ENCODE data around the gene OR56B1. TPM values are rescaled to one million over a fixed set of nuclear protein-coding genes. Genes with fewer than 3 reads are reported as not detected.

OR56B1 gene
- total RNA-seq, 1 experiment from 2014 or later = not detected

- DNase-seq (ENCODE audit: low spot score) = no peak
- in situ Hi-C loops (cut with HindIII; ENCODE audit: low sequenced_read_pairs) = no loop called here
These were observed 16.3 kb upstream of the OR56B1 start for GRCh38 chr11:5719703-5720495.

GRCh38 chr11:5722622-5723021, 13.6 kb upstream of the OR56B1 start:
- DNase-seq (ENCODE audit: low spot score) = no peak
- in situ Hi-C loops (cut with HindIII; ENCODE audit: low sequenced_read_pairs) = no loop called here

GRCh38 chr11:5726351-5726750, 9.9 kb upstream of the OR56B1 start:
- no peak for DNase-seq (ENCODE audit: low spot score)
- in situ Hi-C loops (cut with HindIII; ENCODE audit: low sequenced_read_pairs) = no loop called here

GRCh38 chr11:5727691-5728090, 8.6 kb upstream of the OR56B1 start:
- no peak for DNase-seq (ENCODE audit: low spot score)
- in situ Hi-C loops (cut with HindIII; ENCODE audit: low sequenced_read_pairs) = no loop called here

- DNase-seq (ENCODE audit: low spot score) = no peak
- in situ Hi-C loops (cut with HindIII; ENCODE audit: low sequenced_read_pairs) = no loop called here
These were observed 843 bp downstream of the OR56B1 start for GRCh38 chr11:5737091-5737490.

GRCh38 chr11:5737670-5738392, 1.6 kb downstream of the OR56B1 start:
- no peak for DNase-seq (ENCODE audit: low spot score)
- in situ Hi-C loops (cut with HindIII; ENCODE audit: low sequenced_read_pairs) = no loop called here

- in situ Hi-C loops (cut with HindIII; ENCODE audit: low sequenced_read_pairs) = no loop called here
- no peak for DNase-seq (ENCODE audit: low spot score)
These were observed 2.2 kb downstream of the OR56B1 start for GRCh38 chr11:5738431-5738830.

- DNase-seq (ENCODE audit: low spot score) = no peak
- in situ Hi-C loops (cut with HindIII; ENCODE audit: low sequenced_read_pairs) = no loop called here
These were observed 10.4 kb downstream of the OR56B1 start for GRCh38 chr11:5746614-5747013.

GRCh38 chr11:5749836-5750235, 13.6 kb downstream of the OR56B1 start:
- in situ Hi-C loops (cut with HindIII; ENCODE audit: low sequenced_read_pairs) = no loop called here
- no peak for DNase-seq (ENCODE audit: low spot score)

- in situ Hi-C loops (cut with HindIII; ENCODE audit: low sequenced_read_pairs) = no loop called here
- no peak for DNase-seq (ENCODE audit: low spot score)
These were observed 17.7 kb downstream of the OR56B1 start, which contains the start of gene OR52N4 for GRCh38 chr11:5753943-5754342. Gene OR52N4, plus strand, starts transcription at chr11:5754243. Its CDS starts 498 bp downstream, at chr11:5754741.

GRCh38 chr11:5767056-5767455, 30.8 kb downstream of the OR56B1 start:
- in situ Hi-C loops (cut with HindIII; ENCODE audit: low sequenced_read_pairs) = no loop called here

GRCh38 chr11:5783255-5783654, 47.0 kb downstream of the OR56B1 start, which contains the start of gene OR52N5:
Gene OR52N5, minus strand, starts transcription at chr11:5783355. Its CDS starts 4,721 bp downstream, at chr11:5778634.
- in situ Hi-C loops (cut with HindIII; ENCODE audit: low sequenced_read_pairs) = no loop called here

More at GRCh38 chr11:5767056-5767455, 30.8 kb downstream of the OR56B1 start:
- DNase-seq (ENCODE audit: low spot score) = no peak

More at GRCh38 chr11:5783255-5783654, 47.0 kb downstream of the OR56B1 start, which contains the start of gene OR52N5:
- no peak for DNase-seq (ENCODE audit: low spot score)

Other genes with a start within 250 kb of the OR56B1 start
- not detected in 2 replicates for gene OR52D1, start 247.8 kb upstream of the OR56B1 start, total RNA-seq (2014; rRNA removed; shearing (Covaris generic))
- gene UBQLN3, start 226.5 kb upstream of the OR56B1 start, total RNA-seq (2014; rRNA removed; shearing (Covaris generic)) = not detected in 2 replicates
- not detected in 2 replicates for gene UBQLNL, start 219.7 kb upstream of the OR56B1 start, total RNA-seq (2014; rRNA removed; shearing (Covaris generic))
- not detected in 2 replicates for gene OR52H1, start 187.9 kb upstream of the OR56B1 start, total RNA-seq (2014; rRNA removed; shearing (Covaris generic))
- not detected in 2 replicates for gene OR52B6, start 155.6 kb upstream of the OR56B1 start, total RNA-seq (2014; rRNA removed; shearing (Covaris generic))
- gene TRIM6, start 139.8 kb upstream of the OR56B1 start, total RNA-seq (2014; rRNA removed; shearing (Covaris generic)) = not detected in 2 replicates
- not detected in 2 replicates for gene TRIM34, start 111.4 kb upstream of the OR56B1 start, total RNA-seq (2014; rRNA removed; shearing (Covaris generic))
- gene TRIM5, start 51.4 kb upstream of the OR56B1 start, total RNA-seq (2014; rRNA removed; shearing (Covaris generic)) = 11.1 and 14.3 TPM in 2 replicates
- gene TRIM22, start 46.7 kb upstream of the OR56B1 start, total RNA-seq (2014; rRNA removed; shearing (Covaris generic)) = 1.3 and 1.7 TPM in 2 replicates
- gene OR52N4, start 17.8 kb downstream of the OR56B1 start, total RNA-seq (2014; rRNA removed; shearing (Covaris generic)) = not detected in 2 replicates
- gene OR52N5, start 46.9 kb downstream of the OR56B1 start, total RNA-seq (2014; rRNA removed; shearing (Covaris generic)) = not detected in 2 replicates
- gene OR52N1, start 54.8 kb downstream of the OR56B1 start, total RNA-seq (2014; rRNA removed; shearing (Covaris generic)) = not detected in 2 replicates
- gene OR52N2, start 72.5 kb downstream of the OR56B1 start, total RNA-seq (2014; rRNA removed; shearing (Covaris generic)) = not detected in 2 replicates
- gene OR52E6, start 105.4 kb downstream of the OR56B1 start, total RNA-seq (2014; rRNA removed; shearing (Covaris generic)) = not detected in 2 replicates
- not detected in 2 replicates for gene OR52E8, start 121.2 kb downstream of the OR56B1 start, total RNA-seq (2014; rRNA removed; shearing (Covaris generic))
- gene OR52E4, start 144.2 kb downstream of the OR56B1 start, total RNA-seq (2014; rRNA removed; shearing (Covaris generic)) = not detected in 2 replicates
- not detected in 2 replicates for gene OR52E5, start 156.8 kb downstream of the OR56B1 start, total RNA-seq (2014; rRNA removed; shearing (Covaris generic))
- gene OR56A3, start 205.8 kb downstream of the OR56B1 start, total RNA-seq (2014; rRNA removed; shearing (Covaris generic)) = not detected in 2 replicates
- gene OR56A5, start 232.0 kb downstream of the OR56B1 start, total RNA-seq (2014; rRNA removed; shearing (Covaris generic)) = not detected in 2 replicates

Data from G401 (cell line).